ENCODE data around the gene GALNT10.

Gene GALNT10

GRCh38 chr5:154406826-154407225 lies 216.3 kb downstream of the GALNT10 start:
- Histone ChIP-seq H3K36me3 (ENCODE audit: insufficient read depth, low read length) (peaks cover 33% of the 10 kb centered on the region), H3K4me1 (ENCODE audit: control insufficient read depth, insufficient read depth, low read length) (peaks cover 4% of the 10 kb centered on the region), H3K9me3 (replicated peaks; ENCODE audit: low read length) (no peaks in the 10 kb centered on the region), H3K4me3 (ENCODE audit: low read length) (no peak overlapping the region), H3K9ac (ENCODE audit: low read depth, low read length) (no peak overlapping the region), H3K4me2 (ENCODE audit: low read length) (no peak overlapping the region), H3K27me3 (ENCODE audit: control insufficient read depth, insufficient read depth, low read length) (no peaks in the 10 kb centered on the region)

GRCh38 chr5:154408811-154409210 lies 218.3 kb downstream of the GALNT10 start:
- H3K9me3 ChIP-seq (replicated peaks; ENCODE audit: low read length): no peaks in the 10 kb centered on the region
- H3K4me1 ChIP-seq (ENCODE audit: control insufficient read depth, insufficient read depth, low read length): peaks cover 4% of the 10 kb centered on the region
- H3K27me3 ChIP-seq (ENCODE audit: control insufficient read depth, insufficient read depth, low read length): no peaks in the 10 kb centered on the region

GRCh38 chr5:154409230-154409840 lies 218.8 kb downstream of the GALNT10 start:
- Histone ChIP-seq H3K9ac (ENCODE audit: low read depth, low read length) (no peak overlapping the region), H3K4me3 (ENCODE audit: low read length) (no peak overlapping the region), H3K4me2 (ENCODE audit: low read length) (no peak overlapping the region), H3K9me3 (replicated peaks; ENCODE audit: low read length) (no peaks in the 10 kb centered on the region), H3K36me3 (ENCODE audit: insufficient read depth, low read length) (peaks cover 52% of the 10 kb centered on the region), H3K27me3 (ENCODE audit: control insufficient read depth, insufficient read depth, low read length) (no peaks in the 10 kb centered on the region), H3K4me1 (ENCODE audit: control insufficient read depth, insufficient read depth, low read length) (peaks cover 4% of the 10 kb centered on the region)

More at GRCh38 chr5:154408811-154409210, 218.3 kb downstream of the GALNT10 start:
- no peak overlapping the region for H3K9ac ChIP-seq (ENCODE audit: low read depth, low read length)
- no peak overlapping the region for H3K4me3 ChIP-seq (ENCODE audit: low read length)
- H3K4me2 ChIP-seq (ENCODE audit: low read length): no peak overlapping the region
- H3K36me3 ChIP-seq (ENCODE audit: insufficient read depth, low read length): peaks cover 47% of the 10 kb centered on the region

GRCh38 chr5:154410008-154410407 lies 219.5 kb downstream of the GALNT10 start:
- Histone ChIP-seq H3K27me3 (ENCODE audit: control insufficient read depth, insufficient read depth, low read length) (no peaks in the 10 kb centered on the region), H3K4me2 (ENCODE audit: low read length) (no peak overlapping the region), H3K9ac (ENCODE audit: low read depth, low read length) (no peak overlapping the region), H3K9me3 (replicated peaks; ENCODE audit: low read length) (no peaks in the 10 kb centered on the region), H3K36me3 (ENCODE audit: insufficient read depth, low read length) (peaks cover 57% of the 10 kb centered on the region), H3K4me3 (ENCODE audit: low read length) (no peak overlapping the region), H3K4me1 (ENCODE audit: control insufficient read depth, insufficient read depth, low read length) (peaks cover 1% of the 10 kb centered on the region)

- no peaks in the 10 kb centered on the region for H3K9me3 ChIP-seq (replicated peaks; ENCODE audit: low read length)
- no peak overlapping the region for H3K4me3 ChIP-seq (ENCODE audit: low read length)
- no peaks in the 10 kb centered on the region for H3K27me3 ChIP-seq (ENCODE audit: control insufficient read depth, insufficient read depth, low read length)
- no peak overlapping the region for H3K4me2 ChIP-seq (ENCODE audit: low read length)
- peaks cover 59% of the 10 kb centered on the region for H3K36me3 ChIP-seq (ENCODE audit: insufficient read depth, low read length)
- H3K4me1 ChIP-seq (ENCODE audit: control insufficient read depth, insufficient read depth, low read length): no peaks in the 10 kb centered on the region
- no peak overlapping the region for H3K9ac ChIP-seq (ENCODE audit: low read depth, low read length)
These were observed 220.3 kb downstream of the GALNT10 start for GRCh38 chr5:154410786-154411185.

GRCh38 chr5:154411338-154411737 lies 220.8 kb downstream of the GALNT10 start:
- Histone ChIP-seq H3K9me3 (replicated peaks; ENCODE audit: low read length) (no peaks in the 10 kb centered on the region), H3K36me3 (ENCODE audit: insufficient read depth, low read length) (peaks cover 62% of the 10 kb centered on the region), H3K4me2 (ENCODE audit: low read length) (no peak overlapping the region), H3K9ac (ENCODE audit: low read depth, low read length) (no peak overlapping the region), H3K4me1 (ENCODE audit: control insufficient read depth, insufficient read depth, low read length) (no peaks in the 10 kb centered on the region), H3K27me3 (ENCODE audit: control insufficient read depth, insufficient read depth, low read length) (no peaks in the 10 kb centered on the region), H3K4me3 (ENCODE audit: low read length) (no peak overlapping the region)

- Histone ChIP-seq H3K36me3 (ENCODE audit: insufficient read depth, low read length) (peaks cover 71% of the 10 kb centered on the region), H3K9me3 (replicated peaks; ENCODE audit: low read length) (no peaks in the 10 kb centered on the region), H3K9ac (ENCODE audit: low read depth, low read length) (no peak overlapping the region), H3K4me2 (ENCODE audit: low read length) (no peak overlapping the region), H3K4me3 (ENCODE audit: low read length) (no peak overlapping the region), H3K4me1 (ENCODE audit: control insufficient read depth, insufficient read depth, low read length) (no peaks in the 10 kb centered on the region), H3K27me3 (ENCODE audit: control insufficient read depth, insufficient read depth, low read length) (no peaks in the 10 kb centered on the region)
These were observed 221.8 kb downstream of the GALNT10 start for GRCh38 chr5:154412316-154412715.

GRCh38 chr5:154412925-154413324 lies 222.4 kb downstream of the GALNT10 start:
- Histone ChIP-seq H3K9me3 (replicated peaks; ENCODE audit: low read length) (no peaks in the 10 kb centered on the region), H3K36me3 (ENCODE audit: insufficient read depth, low read length) (peaks cover 72% of the 10 kb centered on the region), H3K9ac (ENCODE audit: low read depth, low read length) (no peak overlapping the region), H3K4me2 (ENCODE audit: low read length) (no peak overlapping the region), H3K4me1 (ENCODE audit: control insufficient read depth, insufficient read depth, low read length) (no peaks in the 10 kb centered on the region), H3K4me3 (ENCODE audit: low read length) (no peak overlapping the region), H3K27me3 (ENCODE audit: control insufficient read depth, insufficient read depth, low read length) (no peaks in the 10 kb centered on the region)

- H3K9ac ChIP-seq (ENCODE audit: low read depth, low read length): no peak overlapping the region
- H3K36me3 ChIP-seq (ENCODE audit: insufficient read depth, low read length): peaks cover 80% of the 10 kb centered on the region
- no peaks in the 10 kb centered on the region for H3K27me3 ChIP-seq (ENCODE audit: control insufficient read depth, insufficient read depth, low read length)
- H3K4me1 ChIP-seq (ENCODE audit: control insufficient read depth, insufficient read depth, low read length): no peaks in the 10 kb centered on the region
- no peaks in the 10 kb centered on the region for H3K9me3 ChIP-seq (replicated peaks; ENCODE audit: low read length)
- H3K4me2 ChIP-seq (ENCODE audit: low read length): no peak overlapping the region
- H3K4me3 ChIP-seq (ENCODE audit: low read length): no peak overlapping the region
These were observed 224.6 kb downstream of the GALNT10 start for GRCh38 chr5:154415114-154415513.

GRCh38 chr5:154418344-154418820 lies 227.8 kb downstream of the GALNT10 start:
- Histone ChIP-seq H3K9me3 (replicated peaks; ENCODE audit: low read length) (no peaks in the 10 kb centered on the region), H3K4me1 (ENCODE audit: control insufficient read depth, insufficient read depth, low read length) (no peaks in the 10 kb centered on the region), H3K9ac (ENCODE audit: low read depth, low read length) (no peak overlapping the region), H3K27me3 (ENCODE audit: control insufficient read depth, insufficient read depth, low read length) (no peaks in the 10 kb centered on the region), H3K4me3 (ENCODE audit: low read length) (no peak overlapping the region), H3K36me3 (ENCODE audit: insufficient read depth, low read length) (peaks cover 52% of the 10 kb centered on the region), H3K4me2 (ENCODE audit: low read length) (no peak overlapping the region)

GRCh38 chr5:154419236-154419635 lies 228.7 kb downstream of the GALNT10 start:
- Histone ChIP-seq H3K4me2 (ENCODE audit: low read length) (no peak overlapping the region), H3K9ac (ENCODE audit: low read depth, low read length) (no peak overlapping the region), H3K27me3 (ENCODE audit: control insufficient read depth, insufficient read depth, low read length) (no peaks in the 10 kb centered on the region), H3K9me3 (replicated peaks; ENCODE audit: low read length) (no peaks in the 10 kb centered on the region), H3K36me3 (ENCODE audit: insufficient read depth, low read length) (peaks cover 49% of the 10 kb centered on the region), H3K4me1 (ENCODE audit: control insufficient read depth, insufficient read depth, low read length) (no peaks in the 10 kb centered on the region), H3K4me3 (ENCODE audit: low read length) (no peak overlapping the region)

- no peaks in the 10 kb centered on the region for H3K4me1 ChIP-seq (ENCODE audit: control insufficient read depth, insufficient read depth, low read length)
- H3K9me3 ChIP-seq (replicated peaks; ENCODE audit: low read length): no peaks in the 10 kb centered on the region
These were observed 231.3 kb downstream of the GALNT10 start for GRCh38 chr5:154421868-154422267.

More at GRCh38 chr5:154421868-154422267, 231.3 kb downstream of the GALNT10 start:
- H3K36me3 ChIP-seq (ENCODE audit: insufficient read depth, low read length): peaks cover 32% of the 10 kb centered on the region
- H3K4me3 ChIP-seq (ENCODE audit: low read length): no peak overlapping the region
- H3K27me3 ChIP-seq (ENCODE audit: control insufficient read depth, insufficient read depth, low read length): no peaks in the 10 kb centered on the region
- no peak overlapping the region for H3K4me2 ChIP-seq (ENCODE audit: low read length)
- H3K9ac ChIP-seq (ENCODE audit: low read depth, low read length): no peak overlapping the region

Data from skeletal muscle satellite cell (primary cell).